ENCODE results near the gene ERC2.
A peak's percentile ranks its signal among the peaks of the same experiment; 100 is the strongest.

ERC2 gene

GRCh38 chr3:55498520-55498919, 969.7 kb downstream of the ERC2 start:
- no peak for TF ChIP-seq POU2F2 (IDR thresholded peaks at IDR 0.05; ENCODE audit: low read depth, low read length)
- no peak for TF ChIP-seq PAX5 (IDR thresholded peaks at IDR 0.05; ENCODE audit: insufficient read depth, low read length, severe bottlenecking)
- TF ChIP-seq SPI1 (IDR thresholded peaks at IDR 0.05; ENCODE audit: low read depth, low read length) = no peak
- TF ChIP-seq TAF1 (IDR thresholded peaks at IDR 0.05; ENCODE audit: low read depth, low read length) = no peak
- TF ChIP-seq POLR2AphosphoS5 (IDR thresholded peaks at IDR 0.05; ENCODE audit: low read depth, low read length) = no peak
- no peak for TF ChIP-seq POLR2A (IDR thresholded peaks at IDR 0.05; ENCODE audit: low read depth, low read length)
- FAIRE-seq (no peak), DNase-seq (ENCODE audit: insufficient read length, low spot score) (no peak)

- DNase-seq (ENCODE audit: insufficient read length, low spot score) (no peak), FAIRE-seq (no peak)
- no peak for TF ChIP-seq POLR2A (IDR thresholded peaks at IDR 0.05; ENCODE audit: low read depth, low read length)
- no peak for TF ChIP-seq POU2F2 (IDR thresholded peaks at IDR 0.05; ENCODE audit: low read depth, low read length)
- TF ChIP-seq SPI1 (IDR thresholded peaks at IDR 0.05; ENCODE audit: low read depth, low read length) = no peak
- no peak for TF ChIP-seq TAF1 (IDR thresholded peaks at IDR 0.05; ENCODE audit: low read depth, low read length)
- no peak for TF ChIP-seq POLR2AphosphoS5 (IDR thresholded peaks at IDR 0.05; ENCODE audit: low read depth, low read length)
- no peak for TF ChIP-seq PAX5 (IDR thresholded peaks at IDR 0.05; ENCODE audit: insufficient read depth, low read length, severe bottlenecking)
Observed at GRCh38 chr3:55497250-55497649, 971.0 kb downstream of the ERC2 start.

- no peak for DNase-seq (ENCODE audit: insufficient read length, low spot score)
- no peak for FAIRE-seq
Observed at GRCh38 chr3:55494976-55495375, 973.3 kb downstream of the ERC2 start.

GRCh38 chr3:55492976-55493375, 975.3 kb downstream of the ERC2 start:
- DNase-seq (ENCODE audit: insufficient read length, low spot score) (no peak), FAIRE-seq (no peak)
- TF ChIP-seq POLR2A (IDR thresholded peaks at IDR 0.05; ENCODE audit: low read depth, low read length) = no peak
- no peak for TF ChIP-seq SPI1 (IDR thresholded peaks at IDR 0.05; ENCODE audit: low read depth, low read length)

More at GRCh38 chr3:55494976-55495375, 973.3 kb downstream of the ERC2 start:
- TF ChIP-seq POLR2AphosphoS5 (IDR thresholded peaks at IDR 0.05; ENCODE audit: low read depth, low read length) = no peak
- no peak for TF ChIP-seq POU2F2 (IDR thresholded peaks at IDR 0.05; ENCODE audit: low read depth, low read length)
- TF ChIP-seq PAX5 (IDR thresholded peaks at IDR 0.05; ENCODE audit: insufficient read depth, low read length, severe bottlenecking) = no peak
- TF ChIP-seq SPI1 (IDR thresholded peaks at IDR 0.05; ENCODE audit: low read depth, low read length) = no peak
- no peak for TF ChIP-seq TAF1 (IDR thresholded peaks at IDR 0.05; ENCODE audit: low read depth, low read length)
- no peak for TF ChIP-seq POLR2A (IDR thresholded peaks at IDR 0.05; ENCODE audit: low read depth, low read length)

- no peak for FAIRE-seq
- no peak for DNase-seq (ENCODE audit: insufficient read length, low spot score)
- TF ChIP-seq POU2F2 (IDR thresholded peaks at IDR 0.05; ENCODE audit: low read depth, low read length) = no peak
- TF ChIP-seq POLR2A (IDR thresholded peaks at IDR 0.05; ENCODE audit: low read depth, low read length) = no peak
- no peak for TF ChIP-seq TAF1 (IDR thresholded peaks at IDR 0.05; ENCODE audit: low read depth, low read length)
- no peak for TF ChIP-seq PAX5 (IDR thresholded peaks at IDR 0.05; ENCODE audit: insufficient read depth, low read length, severe bottlenecking)
- TF ChIP-seq SPI1 (IDR thresholded peaks at IDR 0.05; ENCODE audit: low read depth, low read length) = no peak
- no peak for TF ChIP-seq POLR2AphosphoS5 (IDR thresholded peaks at IDR 0.05; ENCODE audit: low read depth, low read length)
Observed at GRCh38 chr3:55491296-55491816, 976.9 kb downstream of the ERC2 start.

- DNase-seq (ENCODE audit: insufficient read length, low spot score) = no peak
- TF ChIP-seq TAF1 (IDR thresholded peaks at IDR 0.05; ENCODE audit: low read depth, low read length) (no peak), SPI1 (IDR thresholded peaks at IDR 0.05; ENCODE audit: low read depth, low read length) (no peak), POU2F2 (IDR thresholded peaks at IDR 0.05; ENCODE audit: low read depth, low read length) (no peak), POLR2AphosphoS5 (IDR thresholded peaks at IDR 0.05; ENCODE audit: low read depth, low read length) (no peak), PAX5 (IDR thresholded peaks at IDR 0.05; ENCODE audit: insufficient read depth, low read length, severe bottlenecking) (no peak), POLR2A (IDR thresholded peaks at IDR 0.05; ENCODE audit: low read depth, low read length) (no peak)
- no peak for FAIRE-seq
Observed at GRCh38 chr3:55490276-55490913, 977.9 kb downstream of the ERC2 start.

GRCh38 chr3:55489798-55490132, 978.5 kb downstream of the ERC2 start:
- DNase-seq (ENCODE audit: insufficient read length, low spot score) = no peak
- FAIRE-seq = no peak
- no peak for TF ChIP-seq POLR2A (IDR thresholded peaks at IDR 0.05; ENCODE audit: low read depth, low read length)
- TF ChIP-seq SPI1 (IDR thresholded peaks at IDR 0.05; ENCODE audit: low read depth, low read length) = no peak
- no peak for TF ChIP-seq PAX5 (IDR thresholded peaks at IDR 0.05; ENCODE audit: insufficient read depth, low read length, severe bottlenecking)
- TF ChIP-seq POU2F2 (IDR thresholded peaks at IDR 0.05; ENCODE audit: low read depth, low read length) = no peak
- TF ChIP-seq POLR2AphosphoS5 (IDR thresholded peaks at IDR 0.05; ENCODE audit: low read depth, low read length) = no peak
- no peak for TF ChIP-seq TAF1 (IDR thresholded peaks at IDR 0.05; ENCODE audit: low read depth, low read length)

- no peak for DNase-seq (ENCODE audit: insufficient read length, low spot score)
- peak; percentile 65 for FAIRE-seq
- TF ChIP-seq TAF1 (IDR thresholded peaks at IDR 0.05; ENCODE audit: low read depth, low read length) (no peak), SPI1 (IDR thresholded peaks at IDR 0.05; ENCODE audit: low read depth, low read length) (no peak), PAX5 (IDR thresholded peaks at IDR 0.05; ENCODE audit: insufficient read depth, low read length, severe bottlenecking) (no peak), POU2F2 (IDR thresholded peaks at IDR 0.05; ENCODE audit: low read depth, low read length) (no peak), POLR2AphosphoS5 (IDR thresholded peaks at IDR 0.05; ENCODE audit: low read depth, low read length) (no peak), POLR2A (IDR thresholded peaks at IDR 0.05; ENCODE audit: low read depth, low read length) (no peak)
Observed at GRCh38 chr3:55488398-55489055, 979.7 kb downstream of the ERC2 start.

- FAIRE-seq = peak; percentile 56
- DNase-seq (ENCODE audit: insufficient read length, low spot score) = no peak
- TF ChIP-seq TAF1 (IDR thresholded peaks at IDR 0.05; ENCODE audit: low read depth, low read length) = no peak
- no peak for TF ChIP-seq POLR2AphosphoS5 (IDR thresholded peaks at IDR 0.05; ENCODE audit: low read depth, low read length)
- TF ChIP-seq PAX5 (IDR thresholded peaks at IDR 0.05; ENCODE audit: insufficient read depth, low read length, severe bottlenecking) = no peak
- TF ChIP-seq POLR2A (IDR thresholded peaks at IDR 0.05; ENCODE audit: low read depth, low read length) = no peak
- no peak for TF ChIP-seq POU2F2 (IDR thresholded peaks at IDR 0.05; ENCODE audit: low read depth, low read length)
Observed at GRCh38 chr3:55487381-55488241, 980.7 kb downstream of the ERC2 start.
